ENCODE measurements around the gene CDHR3. TPM values are rescaled to one million over a fixed set of nuclear protein-coding genes. Genes with fewer than 3 reads are reported as not detected.

The CDHR3 gene
- total and polyA plus RNA-seq, 9 of the 15 experiments (the other 6 are each of a cell fraction or from before 2014, with no cell fraction given), result 0.03 to 0.66 (median 0.24) TPM; not detected in 1

DNA sequence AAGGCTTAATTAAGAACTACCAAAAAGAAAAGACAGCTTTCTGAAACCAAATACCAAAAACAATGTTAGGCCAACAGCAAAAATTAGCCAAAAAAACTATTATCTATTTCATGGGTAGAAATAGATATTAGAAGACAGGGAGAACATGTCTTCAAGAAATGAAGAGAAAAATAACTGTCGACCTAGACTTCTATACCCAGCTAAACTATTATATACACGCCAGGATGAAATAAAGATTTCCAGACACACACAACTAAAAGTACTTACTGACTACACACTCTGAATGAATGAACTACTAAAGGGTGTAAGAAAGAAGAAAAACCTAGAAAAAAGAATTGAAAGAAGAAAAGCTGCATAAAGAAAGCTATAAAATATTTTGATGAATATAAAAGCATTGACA lies 11.5 kb upstream of the CDHR3 start (continued):
- TF ChIP-seq ZNF707 (CRISPR knock-in tag; conservative IDR thresholded peaks at IDR 0.05) (no peak), XRCC3 (IDR thresholded peaks at IDR 0.05) (peak; percentile 28; the same call in 1 of the 2 replicates), SRSF1 (IDR thresholded peaks at IDR 0.05; ENCODE audit: low read depth, low read length) (no peak), CCNT2 (IDR thresholded peaks at IDR 0.05; ENCODE audit: borderline replicate concordance, extremely low read depth, insufficient read length, low read depth, low read length) (no peak), RFX7 (CRISPR knock-in tag; IDR thresholded peaks at IDR 0.05) (no peak), PHB2 (IDR thresholded peaks at IDR 0.05; ENCODE audit: low read depth) (no peak), KHSRP (IDR thresholded peaks at IDR 0.05) (no peak), FOSL1 (tag; conservative IDR thresholded peaks at IDR 0.05) (no peak)
- TF ChIP-seq, protein P1, sequence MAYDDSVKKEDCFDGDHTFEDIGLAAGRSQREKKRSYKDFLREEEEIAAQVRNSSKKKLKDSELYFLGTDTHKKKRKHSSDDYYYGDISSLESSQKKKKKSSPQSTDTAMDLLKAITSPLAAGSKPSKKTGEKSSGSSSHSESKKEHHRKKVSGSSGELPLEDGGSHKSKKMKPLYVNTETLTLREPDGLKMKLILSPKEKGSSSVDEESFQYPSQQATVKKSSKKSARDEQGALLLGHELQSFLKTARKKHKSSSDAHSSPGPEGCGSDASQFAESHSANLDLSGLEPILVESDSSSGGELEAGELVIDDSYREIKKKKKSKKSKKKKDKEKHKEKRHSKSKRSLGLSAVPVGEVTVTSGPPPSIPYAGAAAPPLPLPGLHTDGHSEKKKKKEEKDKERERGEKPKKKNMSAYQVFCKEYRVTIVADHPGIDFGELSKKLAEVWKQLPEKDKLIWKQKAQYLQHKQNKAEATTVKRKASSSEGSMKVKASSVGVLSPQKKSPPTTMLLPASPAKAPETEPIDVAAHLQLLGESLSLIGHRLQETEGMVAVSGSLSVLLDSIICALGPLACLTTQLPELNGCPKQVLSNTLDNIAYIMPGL (CRISPR knock-in tag; IDR thresholded peaks at IDR 0.05), result no peak
- TF ChIP-seq, protein P2, sequence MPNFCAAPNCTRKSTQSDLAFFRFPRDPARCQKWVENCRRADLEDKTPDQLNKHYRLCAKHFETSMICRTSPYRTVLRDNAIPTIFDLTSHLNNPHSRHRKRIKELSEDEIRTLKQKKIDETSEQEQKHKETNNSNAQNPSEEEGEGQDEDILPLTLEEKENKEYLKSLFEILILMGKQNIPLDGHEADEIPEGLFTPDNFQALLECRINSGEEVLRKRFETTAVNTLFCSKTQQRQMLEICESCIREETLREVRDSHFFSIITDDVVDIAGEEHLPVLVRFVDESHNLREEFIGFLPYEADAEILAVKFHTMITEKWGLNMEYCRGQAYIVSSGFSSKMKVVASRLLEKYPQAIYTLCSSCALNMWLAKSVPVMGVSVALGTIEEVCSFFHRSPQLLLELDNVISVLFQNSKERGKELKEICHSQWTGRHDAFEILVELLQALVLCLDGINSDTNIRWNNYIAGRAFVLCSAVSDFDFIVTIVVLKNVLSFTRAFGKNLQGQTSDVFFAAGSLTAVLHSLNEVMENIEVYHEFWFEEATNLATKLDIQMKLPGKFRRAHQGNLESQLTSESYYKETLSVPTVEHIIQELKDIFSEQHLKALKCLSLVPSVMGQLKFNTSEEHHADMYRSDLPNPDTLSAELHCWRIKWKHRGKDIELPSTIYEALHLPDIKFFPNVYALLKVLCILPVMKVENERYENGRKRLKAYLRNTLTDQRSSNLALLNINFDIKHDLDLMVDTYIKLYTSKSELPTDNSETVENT (CRISPR knock-in tag; IDR thresholded peaks at IDR 0.05), result no peak

All from K562 (cell line).